GM23248 (cell line): Measurements from ENCODE around the gene VWA5B1. TPM values are rescaled to one million over a fixed set of nuclear protein-coding genes. Genes with fewer than 3 reads are reported as not detected.
"Not testable (repeated sequence)": the region's sequence is repeated elsewhere in the genome, so short reads cannot be mapped to it uniquely, and the experiment has no call there.

Experiments
- DNase-seq: peaks from one replicate; pipeline ENCODE4 v3.0.0-alpha.2; 2015
- H2AFZ ChIP-seq: fragments of 200-600 bp; sonication (generic); 2 replicates; pipeline ENCODE4 v1.6.1; 2016; ENCODE audit warnings: antibody characterized with exemption
- H3F3A ChIP-seq: fragments of 200-600 bp; sonication (generic); 2 replicates; pipeline ENCODE4 v1.6.1; 2016; ENCODE audit warnings: mild to moderate bottlenecking, antibody characterized with exemption, mixed run types; ENCODE audit not compliant: insufficient read depth
- H3K27ac ChIP-seq: fragments of 200-600 bp; sonication (generic); 2 replicates; pipeline ENCODE4 v1.5.1; 2016; ENCODE audit warnings: mild to moderate bottlenecking
- H3K27me3 ChIP-seq: fragments of 200-600 bp; sonication (generic); replicated peaks from 2 replicates; pipeline ENCODE4 v1.6.1; 2016; ENCODE audit warnings: mild to moderate bottlenecking; ENCODE audit not compliant: insufficient read depth
- H3K36me3 ChIP-seq: fragments of 200-600 bp; sonication (generic); 2 replicates; pipeline ENCODE4 v1.6.1; 2016; ENCODE audit warnings: low read depth, mild to moderate bottlenecking
- H3K4me1 ChIP-seq: fragments of 200-600 bp; sonication (generic); 2 replicates; pipeline ENCODE4 v1.6.1; 2016; ENCODE audit warnings: mild to moderate bottlenecking; ENCODE audit not compliant: insufficient read depth
- H3K4me2 ChIP-seq: fragments of 200-600 bp; sonication (generic); one replicate; pipeline ENCODE4 v1.6.1; 2016; ENCODE audit warnings: mild to moderate bottlenecking; ENCODE audit not compliant: unreplicated experiment
- H3K4me3 ChIP-seq: fragments of 200-600 bp; sonication (generic); 2 replicates; pipeline ENCODE4 v1.5.1; 2016; ENCODE audit warnings: mild to moderate bottlenecking
- H3K79me2 ChIP-seq: fragments of 200-600 bp; sonication (generic); 2 replicates; pipeline ENCODE4 v1.6.1; 2016; ENCODE audit warnings: mild to moderate bottlenecking; ENCODE audit not compliant: insufficient read depth
- H3K9ac ChIP-seq: fragments of 200-600 bp; sonication (generic); 2 replicates; pipeline ENCODE4 v1.6.1; 2016; ENCODE audit warnings: mild to moderate bottlenecking
- H3K9me2 ChIP-seq: fragments of 200-600 bp; sonication (generic); 2 replicates; pipeline ENCODE4 v1.6.1; 2016; ENCODE audit warnings: mixed run types, mild to moderate bottlenecking, moderate library complexity; ENCODE audit not compliant: insufficient read depth
- H3K9me3 ChIP-seq: fragments of 200-600 bp; sonication (generic); one replicate; pipeline ENCODE4 v1.6.1; 2017; ENCODE audit warnings: low read depth
- H4K20me1 ChIP-seq: fragments of 200-600 bp; sonication (generic); 2 replicates; pipeline ENCODE4 v1.6.0; 2016; ENCODE audit not compliant: insufficient read depth
- EZH2 ChIP-seq: fragments of 200-600 bp; sonication (generic); IDR thresholded peaks from 2 replicates; pipeline ENCODE4 v1.6.1; 2018; ENCODE audit warnings: antibody characterized with exemption, mild to moderate bottlenecking; ENCODE audit not compliant: insufficient read depth, poor library complexity, severe bottlenecking
- EZH2phosphoT487 ChIP-seq: fragments of 200-600 bp; sonication (generic); IDR thresholded peaks from 2 replicates; pipeline ENCODE4 v1.6.1; 2018; ENCODE audit warnings: antibody characterized with exemption, moderate library complexity, mild to moderate bottlenecking, low read depth; ENCODE audit not compliant: insufficient read depth
- WGBS, 2 experiments: methylation state at CpG; one replicate each; pipeline ENCODE4 v1.1.6; 2015 to 2017; ENCODE audit warnings: low lambda C conversion rate in 2 of 2, low coverage in 1 of 2; ENCODE audit errors: missing lambda C conversion rate in 2 of 2; 5-methylcytosine and 5-hydroxymethylcytosine counted together
- in situ Hi-C: fragments of 300-500 bp; cut with MboI; formaldehyde crosslinking; loops from 2 replicates; pipeline ENCODE4 v1.15.0; 2020
- polyA plus RNA-seq: library from polyadenylated mRNA; unstranded; fragments of >200 nt; fragmentation: Nextera tagmentation; extraction: Ambion mirVana; gene quantifications from 2 replicates; pipeline ENCODE4 v1.2.1, GENCODE V29; 2016
- total RNA-seq: library from RNA; depleted of rRNA; stranded (reverse); fragments of >200 nt; shearing (Covaris generic); gene quantifications from 2 replicates; pipeline ENCODE4 v1.2.3, GENCODE V29; 2014

VWA5B1 gene
- total and polyA plus RNA-seq, 2 experiments from 2014 or later: not detected

DNA sequence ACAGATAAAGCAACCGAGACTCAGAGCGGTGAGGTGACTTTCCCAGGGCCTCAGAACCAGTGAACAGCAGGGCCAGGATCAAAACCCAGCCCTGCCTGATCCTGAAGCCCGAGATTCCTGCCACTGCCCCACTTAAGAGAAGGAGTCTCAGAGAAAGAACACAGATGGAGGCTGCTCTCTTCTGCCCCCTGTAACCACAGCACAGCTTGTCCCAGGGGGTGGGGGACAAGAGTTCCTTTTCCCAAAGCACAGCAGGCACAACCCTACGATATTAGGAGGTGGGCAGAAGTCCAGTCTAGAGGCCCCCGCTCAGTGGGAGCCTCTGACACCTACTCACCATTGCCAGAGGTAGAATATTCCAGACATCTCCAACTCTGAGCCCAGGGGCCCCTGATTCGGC is 24.0 kb upstream of the VWA5B1 start:
- Histone ChIP-seq H3K27ac (no peak overlapping the region), H3K9me3 (no peaks in the 10 kb centered on the region), H3K36me3 (no peaks in the 10 kb centered on the region), H4K20me1 (no peaks in the 10 kb centered on the region), H3K9me2 (no peaks in the 10 kb centered on the region), H3K4me1 (0 out of 2 replicates have a peak, but pooled peaks cover 4% of the 10 kb centered on the region), H3K27me3 (peaks cover 4% of the 10 kb centered on the region; the same call in 1 of the 2 replicates), H3K79me2 (no peaks in the 10 kb centered on the region), H3F3A (no peaks in the 10 kb centered on the region), H3K4me3 (no peak overlapping the region), H3K9ac (no peak overlapping the region), H3K4me2 (no peak overlapping the region), H2AFZ (no peak overlapping the region)
- no peak for DNase-seq
- TF ChIP-seq EZH2 (no peak), EZH2phosphoT487 (no peak)
- in situ Hi-C loops: no loop called here
- 65 to 75% methylated on average over 6 of the region's 6 CpGs for whole genome bisulfite sequencing, 2 experiments

DNA sequence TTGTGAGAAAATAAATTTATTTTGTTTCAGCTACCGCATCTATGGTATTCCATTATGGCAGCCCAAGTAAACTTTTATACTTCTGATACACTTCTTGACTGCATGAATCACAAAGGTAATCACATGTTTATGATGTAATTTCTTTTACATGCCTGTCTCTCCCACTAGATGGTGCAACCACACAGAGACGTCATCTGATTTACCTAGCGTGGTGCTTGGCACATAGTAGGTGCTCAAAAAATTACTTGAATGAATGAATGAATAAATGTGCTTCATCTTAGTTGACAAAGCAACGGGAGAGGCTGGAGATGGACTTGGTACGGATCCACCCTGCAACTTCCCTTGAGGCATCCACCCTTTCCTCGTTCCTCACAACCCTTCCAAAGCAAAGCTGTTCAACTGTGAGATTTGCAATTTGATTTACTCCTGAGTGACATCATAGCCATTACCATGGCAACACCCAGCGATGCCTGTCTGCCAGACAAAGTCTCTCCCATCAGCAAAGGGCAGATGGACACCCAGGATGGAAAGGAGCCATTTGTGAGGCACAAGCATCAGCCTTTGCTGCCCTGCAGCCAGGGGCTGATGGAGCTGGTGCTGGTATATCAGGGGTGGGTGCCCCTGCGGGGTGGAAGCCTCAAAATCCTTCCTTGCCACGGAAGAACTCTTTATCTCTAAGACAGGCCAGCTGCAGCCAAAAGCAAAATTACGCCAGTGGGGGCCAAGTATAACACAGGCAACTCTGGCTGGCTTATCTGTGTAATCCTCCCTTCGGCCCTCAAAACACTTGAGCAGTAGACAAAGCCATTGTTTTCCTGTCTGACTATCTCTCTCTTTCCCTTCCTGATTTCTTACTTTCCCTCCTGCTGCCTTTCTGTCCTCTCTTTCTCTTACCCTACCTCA is 18.9 kb upstream of the VWA5B1 start:
- 53 to 54% methylated on average over 11 of the region's 11 CpGs for WGBS, 2 experiments
- H2AFZ ChIP-seq: no peak overlapping the region
- H3K9me2 ChIP-seq: no peaks in the 10 kb centered on the region
- no peak overlapping the region for H3K27ac ChIP-seq
- H3F3A ChIP-seq: no peaks in the 10 kb centered on the region
- no peak overlapping the region for H3K9ac ChIP-seq
- H3K4me1 ChIP-seq: no peaks in the 10 kb centered on the region
- no peaks in the 10 kb centered on the region for H3K36me3 ChIP-seq
- no peak for DNase-seq
- no peaks in the 10 kb centered on the region for H4K20me1 ChIP-seq
- H3K4me3 ChIP-seq: no peak overlapping the region
- in situ Hi-C loops: no loop called here
- H3K27me3 ChIP-seq: peaks cover 13% of the 10 kb centered on the region
- no peaks in the 10 kb centered on the region for H3K9me3 ChIP-seq
- no peak overlapping the region for H3K4me2 ChIP-seq
- TF ChIP-seq EZH2phosphoT487 (no peak), EZH2 (no peak)
- H3K79me2 ChIP-seq: no peaks in the 10 kb centered on the region

DNA sequence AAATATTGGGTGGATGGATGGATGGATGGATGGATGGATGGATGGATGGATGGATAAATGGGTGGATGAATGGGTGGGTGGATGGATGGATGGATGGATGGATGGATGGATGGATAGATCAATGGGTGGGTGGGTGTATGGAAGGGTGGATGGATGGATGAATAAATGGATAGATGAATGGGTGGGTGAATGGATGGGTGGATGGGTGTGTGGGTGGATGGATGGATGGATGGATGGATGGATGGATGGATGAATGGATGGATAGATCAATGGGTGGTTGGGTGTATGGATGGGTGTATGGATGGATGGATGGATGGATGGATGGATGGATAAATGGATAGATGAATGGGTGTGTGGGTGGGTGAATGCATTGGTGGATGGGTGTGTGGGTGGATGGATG is 17.0 kb upstream of the VWA5B1 start:
- DNase-seq, H3K4me3 ChIP-seq, in situ Hi-C loops, H3F3A ChIP-seq, H3K9ac ChIP-seq, H3K27ac ChIP-seq, H3K4me2 ChIP-seq, H4K20me1 ChIP-seq, H3K9me3 ChIP-seq, H3K36me3 ChIP-seq, H2AFZ ChIP-seq, H3K79me2 ChIP-seq, H3K4me1 ChIP-seq, H3K9me2 ChIP-seq: not testable (repeated sequence)
- H3K27me3 ChIP-seq: peaks cover 13% of the 10 kb centered on the region

DNA sequence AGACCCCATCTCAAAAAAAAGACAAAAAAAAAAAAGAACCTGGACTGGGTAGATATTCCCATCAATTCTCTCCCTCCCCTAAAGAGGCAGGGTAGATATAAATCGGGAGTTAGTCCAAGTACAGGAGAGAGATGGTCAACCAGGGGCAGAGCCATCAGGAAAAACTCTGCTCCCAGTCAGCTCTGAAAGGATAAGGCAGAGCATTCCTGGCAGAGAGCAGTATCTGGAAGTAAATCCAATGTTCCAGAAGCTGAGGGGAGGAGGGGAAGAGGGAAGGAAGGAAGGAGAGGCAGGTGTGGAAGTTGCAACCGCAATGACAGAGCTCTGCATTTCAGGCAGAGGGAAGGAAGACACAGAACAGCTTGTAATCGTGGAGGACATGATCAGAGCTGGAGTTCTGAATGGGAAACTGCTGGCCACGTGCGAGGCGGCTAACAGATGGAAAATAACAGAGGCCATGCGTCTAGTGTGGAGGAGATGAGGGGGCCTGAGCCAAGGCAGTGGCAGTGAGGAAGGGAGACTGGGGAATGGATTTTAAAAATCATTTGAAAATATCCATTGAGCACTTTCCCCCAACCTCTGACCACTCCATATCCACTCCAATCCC is 15.3 kb upstream of the VWA5B1 start:
- peaks cover 13% of the 10 kb centered on the region for H3K27me3 ChIP-seq
- H3K36me3 ChIP-seq: no peaks in the 10 kb centered on the region
- no peaks in the 10 kb centered on the region for H3F3A ChIP-seq
- no peak for DNase-seq
- WGBS, 2 experiments: 29 to 37% methylated on average over 6 to 7 of the region's 7 CpGs
- no peaks in the 10 kb centered on the region for H3K79me2 ChIP-seq
- H3K4me1 ChIP-seq: peaks cover 13% of the 10 kb centered on the region
- H3K4me2 ChIP-seq: no peak overlapping the region
- H3K4me3 ChIP-seq: no peak overlapping the region
- H3K27ac ChIP-seq: no peak overlapping the region
- H3K9me3 ChIP-seq: no peaks in the 10 kb centered on the region
- H3K9me2 ChIP-seq: no peaks in the 10 kb centered on the region
- in situ Hi-C loops: no loop called here
- no peak for TF ChIP-seq EZH2
- no peak for TF ChIP-seq EZH2phosphoT487
- H4K20me1 ChIP-seq: no peaks in the 10 kb centered on the region
- H2AFZ ChIP-seq: no peak overlapping the region
- H3K9ac ChIP-seq: no peak overlapping the region
